GM18868 (cell line): ENCODE measurements around the gene BAIAP2.

Experiments
- ATAC-seq: cut with Tn5 transposase; IDR thresholded peaks from one replicate; pipeline ENCODE4 v1.9.1; 2021; ENCODE audit warnings: mild to moderate bottlenecking, moderate library complexity; ENCODE audit not compliant: unreplicated experiment

Gene BAIAP2

GRCh38 chr17:81049973-81050551 lies 15.1 kb downstream of the BAIAP2 start:
- no peak for ATAC-seq

DNA sequence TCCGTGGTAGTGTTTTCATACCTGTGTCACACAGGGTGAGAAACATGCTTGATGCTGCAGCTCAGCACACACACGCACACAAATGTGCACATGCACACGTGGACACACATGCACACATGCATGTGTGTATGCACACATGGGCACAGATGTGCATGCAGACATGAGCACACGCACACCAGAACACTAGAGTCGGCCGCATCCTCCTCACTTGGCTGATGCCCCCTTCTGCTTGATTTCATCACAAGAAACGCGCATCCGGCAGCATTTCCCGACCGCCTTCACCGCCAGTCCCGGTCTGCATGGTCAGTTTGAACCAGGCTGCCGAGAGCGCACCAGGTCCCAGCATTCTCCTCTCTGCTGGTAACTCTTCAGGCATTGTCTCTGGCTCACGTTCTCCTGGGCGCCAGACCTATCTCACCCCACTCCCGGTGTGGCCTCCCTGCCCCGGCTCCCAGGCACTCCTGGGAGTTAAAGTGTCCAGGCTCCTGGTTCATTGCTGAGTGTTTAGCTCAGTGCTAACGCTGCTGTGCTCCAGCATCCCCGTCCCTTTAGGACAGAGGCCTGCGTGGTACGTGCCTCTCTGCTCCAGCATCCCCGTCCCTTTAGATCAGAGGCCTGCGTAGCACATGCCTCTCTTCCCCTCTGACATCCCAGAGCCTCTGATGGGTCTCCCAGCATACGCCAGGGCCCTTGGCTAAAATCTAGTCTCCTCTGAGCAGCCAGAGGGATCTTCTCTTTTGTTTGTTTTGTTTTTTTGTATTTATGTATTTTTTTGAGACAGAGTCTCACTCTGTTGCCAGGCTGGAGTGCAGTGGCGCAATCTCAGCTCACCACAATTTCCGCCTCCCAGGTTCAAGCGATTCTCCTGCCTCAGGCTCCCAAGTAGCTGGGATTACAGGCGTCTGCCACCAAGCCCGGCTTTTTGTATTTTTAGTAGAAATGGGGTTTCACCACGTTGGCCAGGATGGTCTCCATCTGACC lies 16.0 kb downstream of the BAIAP2 start:
- no peak for ATAC-seq

- no peak for ATAC-seq
Observed at GRCh38 chr17:81052199-81052997, 17.4 kb downstream of the BAIAP2 start.

- no peak for ATAC-seq
Observed at GRCh38 chr17:81053041-81053970, 18.4 kb downstream of the BAIAP2 start.

DNA sequence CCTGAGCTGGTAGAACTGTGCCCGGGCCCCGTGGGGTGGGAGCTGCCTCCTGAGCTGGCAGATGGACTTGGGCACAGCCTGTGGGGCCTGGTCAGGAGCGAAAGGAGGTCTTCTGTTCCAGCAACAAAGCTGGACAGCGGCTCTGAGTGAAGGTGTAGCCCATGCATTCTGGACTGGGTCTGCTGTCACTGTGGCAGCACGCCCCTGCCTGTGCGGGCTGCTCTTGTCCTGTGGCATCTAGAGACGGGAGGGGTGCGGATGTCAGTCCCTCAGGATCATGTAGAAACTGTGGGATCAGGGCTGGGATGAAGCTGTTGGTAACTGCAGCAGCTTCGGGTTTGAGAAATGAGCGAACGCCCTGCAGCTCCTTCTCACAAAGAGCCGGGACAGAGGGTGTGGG lies 19.4 kb downstream of the BAIAP2 start:
- ATAC-seq, result no peak

- ATAC-seq, result no peak
Observed at GRCh38 chr17:81054881-81055370, 20.0 kb downstream of the BAIAP2 start.

DNA sequence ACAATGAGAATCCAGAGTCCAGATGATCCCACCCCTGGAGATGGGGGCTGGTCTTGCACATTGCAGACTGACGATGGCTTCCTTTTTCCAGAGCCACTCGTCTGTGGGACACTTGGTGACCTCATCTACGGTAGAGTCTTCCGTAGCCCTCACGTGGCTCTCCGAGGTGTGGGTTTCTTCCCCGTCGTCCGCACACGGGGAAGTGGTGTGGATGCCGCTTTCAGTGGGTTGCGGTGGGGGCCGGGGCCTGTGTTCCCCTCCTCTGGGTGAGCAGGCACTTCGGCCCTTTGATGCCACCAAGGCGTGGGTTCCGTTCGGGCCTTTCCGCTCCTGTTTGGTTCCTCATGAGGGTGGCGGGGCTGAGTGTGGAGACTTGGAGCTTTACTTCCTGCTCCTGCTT lies 21.4 kb downstream of the BAIAP2 start:
- ATAC-seq, result no peak

DNA sequence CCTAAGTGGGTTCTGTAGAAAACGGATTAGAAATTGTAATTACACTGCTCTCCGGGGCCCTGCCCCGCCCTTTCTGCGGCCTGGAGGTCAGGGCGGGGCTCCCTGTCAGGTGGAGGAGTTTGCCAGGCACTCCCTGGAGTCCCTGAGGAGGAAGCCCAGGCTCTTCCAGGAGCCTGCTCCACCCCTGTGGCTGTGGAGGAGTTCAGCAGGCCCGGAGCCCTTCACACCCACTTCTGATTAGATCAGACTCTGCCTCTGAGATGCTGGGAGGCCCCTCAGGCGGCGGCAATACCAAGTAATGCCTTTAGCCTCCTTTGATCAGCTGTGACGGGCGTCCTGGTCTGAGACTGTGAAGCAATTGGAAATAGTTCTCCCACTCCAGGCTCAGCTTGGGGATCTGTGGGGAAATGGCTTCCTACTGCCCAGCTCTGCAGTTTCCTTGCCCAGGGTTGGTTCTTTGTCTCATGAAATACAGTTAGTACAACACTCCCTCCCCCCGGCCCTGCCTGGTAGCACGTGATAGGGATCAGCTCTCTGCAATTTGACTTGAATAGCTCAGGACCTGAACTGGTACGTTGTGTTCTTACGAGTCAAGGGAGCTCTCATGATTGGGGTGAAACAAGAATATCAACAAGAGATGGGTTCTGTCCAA lies 22.3 kb downstream of the BAIAP2 start:
- no peak for ATAC-seq

- no peak for ATAC-seq
Observed at GRCh38 chr17:81057777-81058176, 22.8 kb downstream of the BAIAP2 start.

DNA sequence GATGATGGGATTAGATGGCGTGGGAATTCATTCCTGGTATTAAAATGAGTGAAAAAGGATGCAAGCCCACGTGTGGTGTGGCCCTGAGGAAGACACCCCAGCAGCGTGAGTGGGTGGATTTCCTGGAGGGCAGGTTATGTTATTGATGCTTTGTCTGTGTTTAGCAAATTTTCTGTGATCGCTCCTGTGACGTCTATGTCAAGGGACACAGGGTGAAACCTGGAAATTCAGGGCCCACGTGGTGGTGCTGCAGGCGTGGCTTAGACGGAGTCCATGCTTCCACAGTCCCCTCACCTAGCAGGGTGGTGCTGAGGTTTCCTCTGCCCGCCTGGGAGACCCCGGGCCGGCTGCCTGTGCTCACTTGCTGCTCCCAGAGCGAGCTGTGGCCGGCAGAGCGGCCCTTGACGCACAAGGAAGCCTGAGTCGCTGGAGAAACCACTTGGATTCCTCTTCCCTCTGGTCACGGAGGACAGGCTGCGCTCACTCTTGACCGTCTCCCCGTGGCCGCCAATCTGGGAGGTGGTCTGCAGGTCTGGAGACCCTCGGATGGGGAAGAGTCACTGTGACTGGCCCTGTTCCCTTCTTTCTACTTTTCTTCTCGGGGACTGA lies 23.4 kb downstream of the BAIAP2 start:
- no peak for ATAC-seq

- no peak for ATAC-seq
Observed at GRCh38 chr17:81059026-81059425, 24.1 kb downstream of the BAIAP2 start.

- ATAC-seq, result no peak
Observed at GRCh38 chr17:81060416-81060815, 25.5 kb downstream of the BAIAP2 start.

GRCh38 chr17:81061027-81061735 lies 26.2 kb downstream of the BAIAP2 start:
- no peak for ATAC-seq

DNA sequence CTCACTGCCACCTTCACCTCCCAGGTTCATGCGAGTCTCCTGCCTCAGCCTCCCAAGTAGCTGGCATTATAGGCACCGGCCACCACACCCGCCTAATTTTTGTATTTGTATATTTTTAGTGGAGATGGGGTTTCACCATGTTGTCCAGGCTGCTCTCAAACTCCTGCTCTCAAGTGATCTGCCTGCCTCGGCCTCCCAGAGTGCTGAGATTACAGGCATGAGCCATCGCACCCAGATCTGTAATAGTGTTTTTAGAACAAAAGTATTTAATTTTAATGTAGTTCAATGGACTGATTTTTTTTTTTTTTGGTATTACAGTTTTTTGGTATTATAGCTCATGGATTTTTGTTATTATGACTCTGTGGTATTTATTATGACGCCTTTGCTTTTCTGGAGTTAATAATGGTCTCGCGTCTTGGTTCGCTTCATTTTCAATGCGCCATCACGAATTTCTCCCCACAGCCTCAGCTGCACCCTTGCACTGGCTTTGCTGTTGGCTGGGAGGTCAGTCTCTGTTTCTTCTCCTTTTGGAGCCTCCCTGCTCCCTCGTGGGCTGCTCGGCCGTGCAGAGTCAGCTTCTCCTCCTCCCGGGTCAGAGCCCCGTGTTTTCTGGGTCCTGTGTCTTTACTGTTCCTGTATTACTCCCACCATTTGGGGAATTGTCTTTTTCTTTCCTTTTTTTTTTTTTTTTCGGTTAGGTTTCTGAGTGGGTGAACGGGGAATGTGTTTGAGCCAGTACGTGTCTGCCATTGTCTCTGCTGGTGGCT lies 27.2 kb downstream of the BAIAP2 start:
- ATAC-seq, result no peak

- no peak for ATAC-seq
Observed at GRCh38 chr17:81063106-81064093, 28.4 kb downstream of the BAIAP2 start.

DNA sequence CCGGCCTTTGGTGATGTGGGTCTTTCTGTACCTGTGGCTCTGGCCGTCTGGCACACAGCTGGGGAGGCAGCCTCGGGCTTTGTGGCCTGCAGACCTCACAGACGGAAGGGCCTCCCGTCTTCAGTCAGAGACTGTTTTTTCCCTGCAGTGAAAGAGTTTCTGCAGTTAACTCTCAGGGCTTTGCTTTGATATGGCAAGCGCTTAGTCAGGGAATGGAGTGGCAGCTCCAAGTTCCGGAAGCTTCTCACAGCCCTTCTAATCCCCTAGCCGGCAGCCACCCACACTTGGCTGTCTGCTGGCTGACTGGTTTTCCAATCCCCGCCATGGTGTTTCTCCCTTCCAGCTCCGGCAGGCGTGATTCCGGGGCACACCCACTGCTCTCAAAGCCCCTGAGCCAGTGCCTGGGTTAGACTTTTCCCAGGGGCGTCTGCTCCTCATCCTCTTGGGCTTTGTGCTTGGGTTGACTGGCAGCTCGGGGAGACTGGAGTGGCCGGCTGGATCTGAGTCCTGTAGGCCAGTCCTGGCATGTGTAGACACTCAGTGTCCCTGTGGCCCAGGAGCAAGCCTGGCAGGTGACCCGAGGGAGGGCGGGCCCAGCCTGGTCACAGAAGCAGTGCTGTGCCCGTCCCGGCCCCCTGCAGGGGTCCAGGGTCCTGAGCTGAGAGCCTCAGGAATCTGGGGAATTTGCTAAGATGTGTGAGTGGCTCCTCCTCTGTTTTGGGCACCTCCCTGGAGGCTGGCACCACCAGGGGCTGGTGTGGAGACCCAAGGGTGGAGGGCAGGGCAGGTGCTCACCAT lies 29.9 kb downstream of the BAIAP2 start:
- ATAC-seq, result no peak
